GM13976 (cell line): ENCODE measurements around the gene IRS1.

ENCODE experiments used
- DNase-seq: peaks from one replicate; pipeline ENCODE4 v3.0.0; 2012; ENCODE audit warnings: low spot score
- in situ Hi-C: fragments of 300-500 bp; cut with MboI; formaldehyde crosslinking; loops from one replicate; pipeline ENCODE4 v1.12.0; 2022; ENCODE audit warnings: low sequenced_read_pairs, mixed read lengths, inconsistent platforms; ENCODE audit not compliant: unreplicated experiment
- TF ChIP-seq, protein P1 (sequence below): IDR thresholded peaks from 2 replicates; pipeline ENCODE4 v1.5.1; 2012; ENCODE audit warnings: borderline replicate concordance, mild to moderate bottlenecking; ENCODE audit not compliant: insufficient read depth; ENCODE audit errors: extremely low read depth, missing control alignments, control extremely low read depth

Gene IRS1

DNA sequence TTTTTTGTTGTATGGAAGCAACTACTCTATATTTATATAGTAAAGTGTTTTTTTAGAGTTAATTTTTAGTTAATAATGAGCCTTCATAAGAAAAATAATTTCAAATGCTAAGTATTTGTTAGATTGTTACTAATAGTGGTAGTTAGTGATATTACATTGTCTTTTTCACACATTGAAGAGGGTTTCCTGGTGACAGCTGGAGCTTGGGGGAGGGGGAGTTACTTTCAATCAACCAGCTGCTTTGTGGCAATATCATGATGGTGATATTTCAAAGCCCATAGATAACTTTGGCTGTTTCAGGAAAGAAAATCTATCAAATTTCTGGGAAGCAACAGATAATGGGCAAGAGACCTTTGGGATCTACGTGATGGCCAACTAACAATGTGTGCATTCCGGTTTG, 40.3 kb upstream of the IRS1 start:
- no peak for DNase-seq
- TF ChIP-seq, protein P1, sequence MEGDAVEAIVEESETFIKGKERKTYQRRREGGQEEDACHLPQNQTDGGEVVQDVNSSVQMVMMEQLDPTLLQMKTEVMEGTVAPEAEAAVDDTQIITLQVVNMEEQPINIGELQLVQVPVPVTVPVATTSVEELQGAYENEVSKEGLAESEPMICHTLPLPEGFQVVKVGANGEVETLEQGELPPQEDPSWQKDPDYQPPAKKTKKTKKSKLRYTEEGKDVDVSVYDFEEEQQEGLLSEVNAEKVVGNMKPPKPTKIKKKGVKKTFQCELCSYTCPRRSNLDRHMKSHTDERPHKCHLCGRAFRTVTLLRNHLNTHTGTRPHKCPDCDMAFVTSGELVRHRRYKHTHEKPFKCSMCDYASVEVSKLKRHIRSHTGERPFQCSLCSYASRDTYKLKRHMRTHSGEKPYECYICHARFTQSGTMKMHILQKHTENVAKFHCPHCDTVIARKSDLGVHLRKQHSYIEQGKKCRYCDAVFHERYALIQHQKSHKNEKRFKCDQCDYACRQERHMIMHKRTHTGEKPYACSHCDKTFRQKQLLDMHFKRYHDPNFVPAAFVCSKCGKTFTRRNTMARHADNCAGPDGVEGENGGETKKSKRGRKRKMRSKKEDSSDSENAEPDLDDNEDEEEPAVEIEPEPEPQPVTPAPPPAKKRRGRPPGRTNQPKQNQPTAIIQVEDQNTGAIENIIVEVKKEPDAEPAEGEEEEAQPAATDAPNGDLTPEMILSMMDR, result no peak
- in situ Hi-C loops, result no loop called here

DNA sequence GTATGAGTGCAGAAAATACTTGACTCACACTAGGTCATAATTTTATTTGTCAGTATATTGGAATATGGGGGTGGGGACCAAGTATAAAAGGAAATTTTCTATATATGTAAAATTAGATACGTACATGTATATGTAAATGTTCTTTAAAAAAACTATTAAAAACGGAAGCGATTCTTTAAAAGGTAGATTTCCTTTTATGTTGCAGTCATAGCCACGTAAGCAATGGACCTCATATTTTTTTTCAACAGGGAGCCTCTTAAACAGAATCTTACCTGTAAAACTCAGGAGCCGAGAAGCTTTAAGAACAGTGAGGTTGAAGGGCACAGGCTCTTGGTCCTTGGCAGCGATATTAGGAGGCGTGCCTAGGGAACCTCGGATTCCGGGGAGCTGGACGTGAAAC, 39.5 kb upstream of the IRS1 start:
- no peak for DNase-seq
- TF ChIP-seq, protein P1, result no peak
- in situ Hi-C loops, result no loop called here

DNA sequence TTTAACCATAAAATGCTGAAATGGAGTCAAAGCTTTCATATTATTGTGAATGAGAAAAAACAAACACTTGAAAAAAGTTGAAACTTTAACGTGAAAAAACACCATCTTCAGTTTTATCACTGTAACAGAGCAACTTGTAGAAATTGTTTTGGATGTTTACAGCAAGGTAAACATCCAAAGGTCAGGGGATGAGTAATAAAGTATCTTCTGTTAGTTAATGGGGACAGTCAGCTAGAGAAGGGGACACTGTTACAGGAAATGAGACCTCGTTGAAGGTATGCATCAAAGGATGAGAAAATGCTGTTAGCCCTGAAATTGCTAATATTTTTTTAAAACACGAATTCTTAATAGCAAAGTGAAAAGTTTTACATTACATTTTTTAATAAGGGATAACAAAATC, 39.1 kb upstream of the IRS1 start:
- DNase-seq, result no peak
- TF ChIP-seq, protein P1, result no peak

DNA sequence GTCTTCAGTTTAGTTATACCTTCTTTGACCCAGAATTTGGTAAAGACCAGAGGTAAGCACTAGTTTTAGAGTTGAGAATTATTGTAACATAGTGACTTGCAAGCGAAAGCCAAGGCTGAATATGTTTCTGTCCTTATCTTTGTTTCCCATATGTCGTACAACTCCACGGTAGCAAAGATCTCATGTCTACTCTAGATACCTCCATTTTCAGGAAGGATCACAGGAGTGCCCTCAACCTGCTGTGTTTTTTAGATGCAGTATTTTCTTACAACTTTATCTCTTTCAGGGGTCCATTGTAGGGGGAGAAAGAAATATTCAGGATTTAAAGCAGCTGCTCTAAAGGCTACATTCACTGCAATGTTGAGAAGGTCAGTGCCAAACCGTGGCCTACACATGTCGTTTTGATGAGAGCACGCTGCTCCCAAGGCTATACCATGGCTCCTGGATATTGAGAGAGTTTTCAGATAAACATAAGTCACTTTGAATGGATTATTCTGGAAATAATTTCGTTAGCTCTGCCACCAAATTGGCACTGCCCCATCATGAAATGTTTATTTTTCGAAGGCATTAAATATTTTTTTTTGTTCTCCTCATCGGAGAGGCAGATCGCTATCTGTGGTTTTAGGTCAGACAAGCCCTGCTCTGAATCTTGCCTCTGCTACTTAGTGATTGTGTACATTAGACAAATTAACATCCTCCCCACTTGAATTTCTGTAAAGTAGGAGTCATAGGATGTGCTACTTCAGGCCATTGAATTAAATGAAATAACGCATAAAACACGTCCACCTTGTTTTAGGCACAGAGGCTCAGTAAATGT, 38.4 kb upstream of the IRS1 start:
- in situ Hi-C loops, result no loop called here
- no peak for DNase-seq
- TF ChIP-seq, protein P1, result no peak

More for the DNA sequence above, 39.1 kb upstream of the IRS1 start:
- in situ Hi-C loops, result no loop called here

DNA sequence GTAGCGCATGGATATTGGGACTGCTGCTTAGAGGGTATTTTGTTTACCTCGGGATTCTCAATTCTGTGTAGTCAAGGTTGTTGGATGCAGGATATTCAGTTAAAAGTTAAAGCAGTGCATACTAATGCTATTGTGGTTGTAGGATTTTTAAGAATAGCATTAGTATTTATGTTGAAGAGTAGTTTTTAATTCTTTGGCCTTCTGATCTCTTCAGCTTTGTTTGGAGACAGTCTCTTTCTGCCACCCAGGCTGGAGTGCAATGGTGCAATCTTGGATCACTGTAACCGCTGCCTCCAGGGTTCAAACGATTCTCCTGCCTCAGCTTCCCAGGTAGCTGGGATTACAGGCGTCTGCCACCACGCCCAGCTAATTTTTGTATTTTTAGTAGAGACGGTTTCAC, 37.7 kb upstream of the IRS1 start:
- DNase-seq, result no peak
- in situ Hi-C loops, result no loop called here

DNA sequence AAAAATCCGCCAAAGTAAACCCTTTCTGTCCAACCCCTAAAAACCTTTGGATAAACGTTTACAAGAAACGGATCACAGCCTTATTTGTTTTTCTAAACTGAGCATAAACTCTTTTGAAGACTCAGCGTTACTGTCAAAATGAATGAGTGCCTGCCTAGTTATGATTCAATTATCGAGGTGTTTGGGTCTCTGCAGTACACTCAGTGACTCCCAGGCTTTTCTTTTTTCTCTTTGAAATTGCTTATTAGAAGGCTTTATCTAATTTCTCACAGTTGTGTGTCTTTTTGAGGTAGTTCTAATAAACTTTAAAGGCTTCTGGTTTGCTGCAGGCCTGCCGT, 36.9 kb upstream of the IRS1 start:
- in situ Hi-C loops, result no loop called here
- TF ChIP-seq, protein P1, result no peak
- DNase-seq, result no peak

More for the DNA sequence above, 37.7 kb upstream of the IRS1 start:
- TF ChIP-seq, protein P1, result no peak

DNA sequence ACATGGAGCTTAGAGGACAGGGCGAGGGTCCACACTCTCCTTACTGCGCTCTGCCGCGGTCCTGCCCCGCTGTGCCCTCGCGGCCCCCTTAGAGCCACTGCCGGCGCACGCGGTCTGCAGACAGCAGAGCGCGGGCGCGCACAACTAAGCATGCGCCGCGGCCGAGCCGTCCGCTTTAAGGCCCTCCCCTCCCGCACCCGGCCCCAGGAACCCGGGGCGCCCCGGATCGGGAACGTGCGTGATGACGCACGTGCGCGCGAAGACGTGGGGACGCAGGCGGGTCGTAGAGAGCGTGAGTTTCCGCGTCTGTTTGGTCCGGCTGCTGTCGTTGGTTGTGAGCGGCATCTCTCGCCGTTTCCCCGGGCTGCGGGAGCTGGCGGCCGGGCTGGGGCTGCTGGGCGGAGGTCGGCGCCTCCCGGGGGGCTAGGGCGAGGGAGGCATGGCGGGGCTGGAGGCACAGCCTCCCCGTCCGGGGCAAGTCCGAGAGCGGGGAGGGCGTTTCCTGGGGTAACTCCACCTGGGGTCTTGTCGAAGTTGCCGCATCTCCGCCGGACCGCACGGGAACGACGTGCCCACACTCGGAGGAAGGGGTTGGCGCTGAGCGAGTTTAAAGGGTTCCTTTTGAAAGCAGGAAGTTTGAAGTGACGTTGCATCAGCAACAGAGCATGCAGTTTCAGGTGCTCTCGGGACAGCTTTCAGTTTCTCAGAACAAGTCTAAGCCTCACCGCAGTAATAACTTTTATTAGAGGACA, 36.4 kb upstream of the IRS1 start, which contains the start of gene RHBDD1:
Gene RHBDD1 (plus strand): TSS at position 259 of the 752 bp plus-strand sequence. CDS start 28,640 bp downstream, outside the sequence.
- DNase-seq, result peak; percentile 95
- TF ChIP-seq, protein P1, result no peak
- in situ Hi-C loops, result no loop called here
